Mucosa of descending colon (tissue), 3 donors: ENCODE measurements around the gene SMIM21. TPM values are rescaled to one million over a fixed set of nuclear protein-coding genes. Genes with fewer than 3 reads are reported as not detected.

Source experiments
- ATAC-seq: fragments of 200-7000 bp; cut with Tn5 transposase; one replicate; pipeline ENCODE4 v1.9.1; 2020; ENCODE audit warnings: mild to moderate bottlenecking, moderate library complexity
- DNase-seq, 3 donors: peaks; one replicate each; pipeline ENCODE4 v3.0.0-alpha.2; 2020
- H3K36me3 ChIP-seq: fragments of 200-600 bp; one replicate; pipeline ENCODE4 v1.8.0; 2021; ENCODE audit warnings: low read depth, mild to moderate bottlenecking
- H3K4me1 ChIP-seq: fragments of 200-600 bp; one replicate; pipeline ENCODE4 v1.8.0; 2021; ENCODE audit warnings: low read depth, mild to moderate bottlenecking
- H3K4me3 ChIP-seq: fragments of 200-600 bp; one replicate; pipeline ENCODE4 v1.8.0; 2021; ENCODE audit warnings: mild to moderate bottlenecking
- H3K9me3 ChIP-seq: fragments of 200-600 bp; one replicate; pipeline ENCODE4 v1.8.0; 2021; ENCODE audit warnings: mild to moderate bottlenecking
- CTCF ChIP-seq: fragments of 200-600 bp; IDR thresholded peaks from one replicate; pipeline ENCODE4 v1.8.0; 2022; ENCODE audit warnings: antibody characterized with exemption, mild to moderate bottlenecking
- intact Hi-C, 2 donors: fragments of 100-400 bp; cut with DNase I in 1 of 2; cut with micrococcal nuclease in 1 of 2; formaldehyde crosslinking; loops; one replicate each; pipeline versions ENCODE4 v1.11.0 to v1.11.1; 2022; cut with DNase I, micrococcal nuclease
- total RNA-seq, 3 donors: library from RNA; stranded (reverse); fragmentation: NEBNext Ultra II Directional in 2 of 3; extraction: Animal tissue kit (Norgen Biotek cat#: 25700) in 2 of 3; gene quantifications; one replicate each; pipeline versions ENCODE4 v1.2.1 to v1.2.4, GENCODE V29; 2021 to 2023
- donor health status: DM: no; HTN: no; CAD: no; lungs with moderate emphysema.
- donor health status: DM: no; HTN: no; CAD: no.
- donor health status: DM: no; HTN: yes; CAD: no.

The SMIM21 gene
- total RNA-seq, 3 donors from 2014 or later, result not detected

DNA sequence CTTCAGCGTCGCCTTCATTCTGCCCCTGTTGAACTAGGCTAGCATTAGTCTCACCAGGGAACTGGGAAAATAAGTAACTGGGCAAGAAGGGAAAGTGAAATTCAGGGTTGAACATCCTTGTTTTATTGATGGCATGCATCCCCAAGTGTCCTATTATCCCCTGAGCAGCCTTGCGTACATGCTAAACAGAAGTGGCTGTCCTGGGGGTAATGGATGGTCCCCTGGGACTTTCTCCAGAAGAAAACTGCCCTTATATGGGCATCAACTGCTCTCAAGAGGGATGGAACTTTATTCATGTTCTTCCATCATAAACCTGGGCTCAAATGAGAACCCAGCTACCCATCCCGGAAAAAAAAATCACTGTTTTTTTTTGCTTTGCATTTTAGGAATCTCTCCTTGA lies 11.8 kb upstream of the SMIM21 start:
- Histone ChIP-seq H3K4me3 (no peak overlapping the region), H3K36me3 (no peaks in the 10 kb centered on the region), H3K4me1 (no peaks in the 10 kb centered on the region), H3K9me3 (no peaks in the 10 kb centered on the region)
- DNase-seq (no peak), ATAC-seq (no peak)
- intact Hi-C loops, result no loop called here
- TF ChIP-seq CTCF, result no peak

- Histone ChIP-seq H3K9me3 (no peaks in the 10 kb centered on the region), H3K36me3 (no peaks in the 10 kb centered on the region), H3K4me3 (no peak overlapping the region), H3K4me1 (no peaks in the 10 kb centered on the region)
- no peak for TF ChIP-seq CTCF
- ATAC-seq, result no peak
- intact Hi-C loops, result no loop called here
- no peak for DNase-seq
Observed at GRCh38 chr18:75438891-75439290, 11.4 kb upstream of the SMIM21 start.

GRCh38 chr18:75437979-75438378 lies 10.5 kb upstream of the SMIM21 start:
- intact Hi-C loops, result no loop called here

GRCh38 chr18:75433098-75433497 lies 5.6 kb upstream of the SMIM21 start:
- no peaks in the 10 kb centered on the region for H3K4me1 ChIP-seq
- no peak for DNase-seq
- intact Hi-C loops, result no loop called here
- H3K9me3 ChIP-seq, result no peaks in the 10 kb centered on the region
- H3K4me3 ChIP-seq, result no peak overlapping the region
- H3K36me3 ChIP-seq, result no peaks in the 10 kb centered on the region
- no peak for ATAC-seq
- TF ChIP-seq CTCF, result no peak

More at GRCh38 chr18:75437979-75438378, 10.5 kb upstream of the SMIM21 start:
- DNase-seq, result no peak
- Histone ChIP-seq H3K36me3 (no peaks in the 10 kb centered on the region), H3K4me1 (no peaks in the 10 kb centered on the region), H3K9me3 (no peaks in the 10 kb centered on the region), H3K4me3 (no peak overlapping the region)
- no peak for ATAC-seq
- no peak for TF ChIP-seq CTCF

GRCh38 chr18:75429975-75430374 lies 2.5 kb upstream of the SMIM21 start:
- ATAC-seq (no peak), DNase-seq (no peak)
- intact Hi-C loops, result no loop called here
- TF ChIP-seq CTCF, result no peak
- Histone ChIP-seq H3K36me3 (no peaks in the 10 kb centered on the region), H3K4me3 (no peak overlapping the region), H3K9me3 (no peaks in the 10 kb centered on the region), H3K4me1 (no peaks in the 10 kb centered on the region)

GRCh38 chr18:75428490-75428889 lies 987 bp upstream of the SMIM21 start:
- intact Hi-C loops, result no loop called here
- H3K4me3 ChIP-seq, result no peak overlapping the region
- no peak for TF ChIP-seq CTCF
- H3K4me1 ChIP-seq, result no peaks in the 10 kb centered on the region
- DNase-seq, result no peak
- H3K36me3 ChIP-seq, result no peaks in the 10 kb centered on the region
- no peaks in the 10 kb centered on the region for H3K9me3 ChIP-seq
- no peak for ATAC-seq
